ENCODE data around the gene UBE2H.
"Not testable (repeated sequence)": the region's sequence is repeated elsewhere in the genome, so short reads cannot be mapped to it uniquely, and the experiment has no call there.

The UBE2H gene

DNA sequence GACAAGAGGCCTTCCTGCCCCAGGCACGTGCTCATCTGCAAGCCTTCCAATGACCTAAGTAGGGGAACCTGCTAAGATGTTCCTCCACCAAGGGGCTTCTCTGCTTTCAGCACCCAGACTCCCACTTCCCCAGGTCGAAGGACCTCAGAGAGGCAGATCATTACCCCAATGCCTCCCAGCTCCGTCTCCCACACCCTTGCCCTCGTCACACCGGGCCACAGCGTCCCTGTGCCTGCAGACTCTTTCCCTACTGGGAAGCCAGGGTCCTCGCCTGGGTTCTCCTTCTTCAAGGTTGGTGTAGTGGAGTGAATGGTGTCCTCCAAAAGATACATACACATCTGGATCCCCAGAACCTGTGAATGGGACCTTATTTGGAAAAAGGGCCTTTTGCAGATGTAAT, 151.9 kb downstream of the UBE2H start:
- H3K4me3 ChIP-seq (ENCODE audit: control insufficient read depth, low read depth, low read length): no peak overlapping the region
- TF ChIP-seq, protein P1, sequence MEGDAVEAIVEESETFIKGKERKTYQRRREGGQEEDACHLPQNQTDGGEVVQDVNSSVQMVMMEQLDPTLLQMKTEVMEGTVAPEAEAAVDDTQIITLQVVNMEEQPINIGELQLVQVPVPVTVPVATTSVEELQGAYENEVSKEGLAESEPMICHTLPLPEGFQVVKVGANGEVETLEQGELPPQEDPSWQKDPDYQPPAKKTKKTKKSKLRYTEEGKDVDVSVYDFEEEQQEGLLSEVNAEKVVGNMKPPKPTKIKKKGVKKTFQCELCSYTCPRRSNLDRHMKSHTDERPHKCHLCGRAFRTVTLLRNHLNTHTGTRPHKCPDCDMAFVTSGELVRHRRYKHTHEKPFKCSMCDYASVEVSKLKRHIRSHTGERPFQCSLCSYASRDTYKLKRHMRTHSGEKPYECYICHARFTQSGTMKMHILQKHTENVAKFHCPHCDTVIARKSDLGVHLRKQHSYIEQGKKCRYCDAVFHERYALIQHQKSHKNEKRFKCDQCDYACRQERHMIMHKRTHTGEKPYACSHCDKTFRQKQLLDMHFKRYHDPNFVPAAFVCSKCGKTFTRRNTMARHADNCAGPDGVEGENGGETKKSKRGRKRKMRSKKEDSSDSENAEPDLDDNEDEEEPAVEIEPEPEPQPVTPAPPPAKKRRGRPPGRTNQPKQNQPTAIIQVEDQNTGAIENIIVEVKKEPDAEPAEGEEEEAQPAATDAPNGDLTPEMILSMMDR (conservative IDR thresholded peaks at IDR 0.05; ENCODE audit: control insufficient read depth, insufficient read depth, low read depth, low read length): no peak
- no peak for DNase-seq (ENCODE audit: low read depth)

DNA sequence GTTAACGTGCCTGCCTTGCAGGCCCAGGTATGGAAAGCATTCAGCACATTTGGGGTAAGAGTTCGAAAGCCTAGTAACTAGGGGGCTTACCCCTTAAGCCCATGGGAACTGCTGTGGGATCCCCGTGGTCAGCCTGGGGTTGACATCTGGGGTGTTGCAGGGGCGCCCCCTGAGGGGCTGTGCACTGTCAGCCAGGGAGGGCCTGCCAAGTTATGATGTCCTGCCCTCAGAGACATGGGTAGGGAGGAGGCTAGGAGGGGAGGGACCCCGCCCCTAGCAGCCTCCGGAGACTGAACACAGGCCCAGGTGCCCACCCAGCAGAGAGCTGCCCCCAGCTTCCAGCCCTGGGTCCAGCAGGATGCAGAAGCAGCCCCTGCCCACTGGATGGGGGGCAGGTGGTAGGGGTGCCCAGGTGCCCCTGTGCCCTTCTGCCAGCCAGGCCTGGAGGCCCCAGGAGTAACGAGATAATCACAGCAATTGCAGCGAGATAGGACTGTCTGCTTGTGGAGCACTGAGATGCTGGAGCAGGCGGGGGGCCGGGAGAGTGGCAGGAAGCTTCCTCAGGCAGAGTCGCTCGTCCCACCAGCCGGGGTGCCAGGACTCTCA, 153.3 kb downstream of the UBE2H start:
- no peak for DNase-seq (ENCODE audit: low read depth)
- no peak overlapping the region for H3K4me3 ChIP-seq (ENCODE audit: control insufficient read depth, low read depth, low read length)
- TF ChIP-seq, protein P1 (conservative IDR thresholded peaks at IDR 0.05; ENCODE audit: control insufficient read depth, insufficient read depth, low read depth, low read length): no peak

DNA sequence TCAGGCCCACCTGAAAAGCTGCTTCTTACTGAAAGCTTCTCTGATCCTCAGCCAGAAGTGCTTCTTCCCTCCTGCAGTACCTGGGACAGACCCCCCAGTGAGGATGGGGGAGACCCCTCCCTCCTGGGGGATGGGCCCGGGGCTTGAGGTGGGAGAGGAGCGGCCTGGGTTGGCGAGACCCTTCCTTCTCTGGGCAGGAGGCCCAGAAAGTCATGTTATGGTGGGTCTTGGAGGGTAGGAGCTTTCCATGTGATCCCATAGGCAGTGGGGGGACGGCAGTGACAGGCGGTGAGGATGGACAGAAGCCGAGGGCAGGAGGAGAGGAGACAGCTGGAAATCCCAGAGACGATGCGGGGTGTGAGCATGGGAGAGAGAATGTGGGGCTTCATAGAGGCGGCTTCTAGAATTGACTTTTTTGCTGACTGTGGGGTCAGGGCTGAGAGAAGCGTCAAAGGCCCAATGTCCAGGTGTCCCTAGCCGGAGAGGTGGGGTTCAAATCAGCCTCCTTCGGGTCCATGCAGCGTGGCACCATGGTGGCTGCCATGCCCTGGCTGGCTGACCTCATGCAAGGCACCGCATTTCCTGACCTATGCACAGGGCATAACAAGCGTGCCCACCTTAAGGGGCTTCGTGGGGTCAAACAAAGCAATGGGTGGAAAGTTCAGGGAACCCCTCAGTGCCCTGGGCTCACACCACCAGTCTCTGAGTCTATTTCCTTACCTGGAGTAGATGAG, 154.0 kb downstream of the UBE2H start:
- no peak for DNase-seq (ENCODE audit: low read depth)
- TF ChIP-seq, protein P1 (conservative IDR thresholded peaks at IDR 0.05; ENCODE audit: control insufficient read depth, insufficient read depth, low read depth, low read length): no peak
- no peak overlapping the region for H3K4me3 ChIP-seq (ENCODE audit: control insufficient read depth, low read depth, low read length)

DNA sequence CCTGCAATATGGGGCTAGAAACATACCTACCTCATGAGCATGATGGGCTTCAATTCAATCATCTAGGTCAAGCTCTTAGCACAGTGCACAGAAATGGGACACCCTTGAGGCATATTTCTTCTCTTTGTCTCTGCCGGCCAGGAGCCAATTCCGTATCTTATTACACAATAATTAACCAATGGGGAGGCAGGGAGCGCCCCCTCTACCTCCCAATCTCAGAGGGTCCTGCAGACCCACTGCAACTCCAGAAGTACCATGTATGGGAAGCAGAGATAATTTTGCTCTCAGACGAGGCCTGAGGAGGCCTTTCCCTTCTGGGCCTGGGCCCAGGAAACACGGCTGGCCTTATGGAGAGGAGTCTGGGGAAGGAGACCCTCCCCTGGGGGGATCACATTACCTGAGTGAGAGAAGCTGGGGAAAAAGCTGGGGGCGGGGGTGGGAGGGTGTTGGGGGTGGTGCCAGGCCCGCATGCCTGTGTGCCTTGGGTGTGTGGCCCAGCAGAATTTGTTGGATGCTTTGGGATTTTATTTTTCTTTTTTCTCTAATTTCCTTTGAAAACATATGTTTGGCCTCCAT, 155.5 kb downstream of the UBE2H start:
- DNase-seq (ENCODE audit: low read depth): no peak
- TF ChIP-seq, protein P1 (conservative IDR thresholded peaks at IDR 0.05; ENCODE audit: control insufficient read depth, insufficient read depth, low read depth, low read length): no peak
- H3K4me3 ChIP-seq (ENCODE audit: control insufficient read depth, low read depth, low read length): no peak overlapping the region

DNA sequence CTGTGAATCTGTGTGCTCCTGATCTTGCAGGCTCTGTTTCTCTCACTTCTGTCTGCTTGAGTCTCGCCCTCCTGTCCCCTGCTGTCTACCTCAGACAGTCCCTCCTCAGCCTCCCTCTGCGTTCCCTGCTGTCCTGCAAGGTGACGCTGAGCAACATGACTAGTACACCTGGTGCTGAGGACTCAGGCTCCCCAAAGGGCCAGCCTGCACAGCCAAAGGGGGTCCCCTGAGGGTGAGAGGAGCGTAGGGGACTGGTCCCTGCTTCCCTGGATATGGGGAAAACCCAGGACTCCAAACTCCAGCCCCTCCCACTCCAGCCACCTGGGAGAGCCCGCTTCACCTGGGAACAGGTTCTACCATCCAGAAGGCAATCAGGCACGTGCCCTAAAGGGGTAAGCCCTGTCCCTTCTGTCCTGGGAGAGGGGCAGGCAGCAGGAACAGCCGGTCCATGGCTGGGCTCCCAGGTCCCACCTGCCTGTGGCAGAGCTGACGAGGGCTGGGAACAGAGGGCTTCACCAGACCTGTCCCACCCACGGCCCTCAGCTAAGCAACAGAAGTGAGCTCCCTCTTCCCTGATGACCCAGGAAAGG, 156.5 kb downstream of the UBE2H start:
- TF ChIP-seq, protein P1 (conservative IDR thresholded peaks at IDR 0.05; ENCODE audit: control insufficient read depth, insufficient read depth, low read depth, low read length): no peak
- no peak overlapping the region for H3K4me3 ChIP-seq (ENCODE audit: control insufficient read depth, low read depth, low read length)
- no peak for DNase-seq (ENCODE audit: low read depth)

DNA sequence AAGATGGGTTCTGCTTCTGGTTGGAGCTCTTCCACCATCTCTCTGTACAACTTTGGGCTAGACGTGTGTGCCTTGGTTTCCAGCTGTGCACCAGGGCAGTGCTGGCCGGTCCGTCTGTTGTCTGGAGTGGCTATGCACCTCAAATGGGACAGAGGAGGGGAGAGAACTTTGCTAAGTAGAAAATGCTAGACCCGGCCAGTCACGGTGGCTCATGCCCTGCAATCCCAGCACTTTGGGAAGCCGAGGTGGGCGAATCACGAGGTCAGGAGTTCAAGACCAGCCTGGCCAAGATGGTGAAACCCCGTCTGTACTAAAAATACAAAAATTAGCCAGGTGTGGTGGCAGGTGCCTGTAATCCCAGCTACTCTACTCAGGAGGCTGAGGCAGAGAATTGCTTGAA, 158.3 kb downstream of the UBE2H start:
- DNase-seq (ENCODE audit: low read depth); H3K4me3 ChIP-seq (ENCODE audit: control insufficient read depth, low read depth, low read length): not testable (repeated sequence)

Measured in fibroblast of mammary gland (primary cell).